HG03045 (cell line): ENCODE results near the gene HTRA1.

Source experiments
- ATAC-seq: cut with Tn5 transposase; IDR thresholded peaks from one replicate; pipeline ENCODE4 v1.9.1; 2021; ENCODE audit warnings: mild to moderate bottlenecking, moderate library complexity; ENCODE audit not compliant: unreplicated experiment

The HTRA1 gene

DNA sequence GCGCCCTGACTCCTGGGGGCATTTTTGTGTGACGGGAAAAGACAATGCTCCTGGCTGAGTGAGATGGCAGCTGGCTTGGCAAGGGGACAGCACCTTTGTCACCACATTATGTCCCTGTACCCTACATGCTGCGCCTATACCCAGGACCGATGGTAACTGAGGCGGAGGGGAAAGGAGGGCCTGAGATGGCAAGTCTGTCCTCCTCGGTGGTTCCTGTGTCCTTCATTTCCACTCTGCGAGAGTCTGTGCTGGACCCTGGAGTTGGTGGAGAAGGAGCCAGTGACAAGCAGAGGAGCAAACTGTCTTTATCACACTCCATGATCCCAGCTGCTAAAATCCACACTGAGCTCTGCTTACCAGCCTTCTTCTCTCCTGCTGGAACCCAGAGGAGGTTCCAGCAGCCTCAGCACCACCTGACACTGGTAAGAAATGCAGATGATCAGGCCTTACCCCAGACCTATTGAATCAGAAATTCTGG, 6.7 kb upstream of the HTRA1 start, which contains the start of gene ARMS2:
Gene ARMS2, plus strand, starts transcription at position 51 of the 478 bp plus-strand sequence. Its CDS starts 75 bp downstream, at position 126.
- ATAC-seq: no peak

DNA sequence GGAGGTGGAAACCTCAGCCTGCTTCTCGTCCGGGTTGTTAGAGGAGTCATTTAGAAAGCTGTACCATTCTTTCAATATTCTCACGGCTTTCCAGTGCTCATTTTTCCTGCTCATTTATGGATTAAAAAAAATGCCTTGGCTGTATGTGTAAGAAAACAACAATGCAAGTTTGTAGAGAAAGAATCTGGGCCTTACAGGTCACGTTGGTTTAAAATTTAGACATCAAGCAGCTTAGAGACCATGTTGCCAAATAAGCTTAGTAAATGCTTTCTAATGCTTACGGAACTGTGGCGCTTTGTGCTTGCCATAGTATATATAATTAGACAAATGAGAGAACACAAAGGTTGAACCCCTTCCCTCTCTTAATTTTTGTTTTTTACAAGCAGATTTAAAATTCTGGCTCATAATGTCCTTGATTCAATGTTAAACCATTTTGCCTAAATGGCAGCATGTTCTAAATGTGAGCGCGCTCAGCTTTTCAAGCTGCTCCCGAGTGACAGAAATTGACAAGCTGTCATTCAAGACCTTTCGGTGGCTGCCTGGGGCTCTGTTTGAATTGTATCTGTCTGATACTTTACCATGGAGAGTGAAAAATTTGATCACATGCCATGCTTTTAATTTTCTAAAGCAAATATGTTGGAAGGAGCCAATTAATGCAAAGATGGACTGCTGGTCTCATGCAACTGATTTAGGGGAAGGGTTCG, 5.8 kb upstream of the HTRA1 start:
- no peak for ATAC-seq

DNA sequence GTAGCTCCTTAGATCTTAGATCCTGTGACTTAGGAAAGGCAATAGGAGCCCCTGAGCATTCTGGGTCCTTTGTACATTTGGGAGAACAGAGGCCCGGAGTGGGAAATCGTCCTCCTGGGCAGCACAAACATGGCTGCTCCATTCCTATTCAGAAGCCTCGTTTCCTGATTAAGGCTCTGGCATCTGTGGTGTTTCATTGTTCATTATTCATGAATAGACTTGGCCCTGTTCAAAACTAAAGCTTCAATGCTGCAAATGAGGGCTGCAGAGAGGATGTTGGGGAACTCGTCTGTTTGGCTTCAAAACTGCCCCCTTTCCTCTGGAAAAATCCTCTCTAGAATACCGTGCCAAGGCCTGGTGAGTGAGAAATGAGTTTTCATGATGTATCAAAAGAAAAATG, 3.4 kb upstream of the HTRA1 start:
- ATAC-seq: no peak

DNA sequence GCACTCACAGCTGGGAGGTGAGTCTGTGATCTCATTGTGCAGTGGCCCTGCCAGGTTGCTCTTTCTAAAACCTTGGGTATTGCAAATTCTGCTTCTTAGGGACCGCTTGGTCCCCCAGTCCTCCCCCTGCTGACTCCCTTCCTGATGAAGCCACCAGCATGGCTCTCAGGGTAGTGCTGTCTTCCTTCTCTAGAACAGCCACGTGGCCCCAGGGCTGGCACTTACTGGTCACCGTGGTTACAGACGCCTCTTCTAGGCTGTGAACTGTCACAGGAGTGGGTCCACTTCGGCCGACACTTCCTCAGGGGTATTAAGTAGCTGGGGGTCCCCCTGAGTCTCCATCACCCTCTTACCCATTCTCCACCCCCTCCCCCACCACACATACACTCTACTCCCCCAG, 2.7 kb upstream of the HTRA1 start:
- ATAC-seq: no peak

DNA sequence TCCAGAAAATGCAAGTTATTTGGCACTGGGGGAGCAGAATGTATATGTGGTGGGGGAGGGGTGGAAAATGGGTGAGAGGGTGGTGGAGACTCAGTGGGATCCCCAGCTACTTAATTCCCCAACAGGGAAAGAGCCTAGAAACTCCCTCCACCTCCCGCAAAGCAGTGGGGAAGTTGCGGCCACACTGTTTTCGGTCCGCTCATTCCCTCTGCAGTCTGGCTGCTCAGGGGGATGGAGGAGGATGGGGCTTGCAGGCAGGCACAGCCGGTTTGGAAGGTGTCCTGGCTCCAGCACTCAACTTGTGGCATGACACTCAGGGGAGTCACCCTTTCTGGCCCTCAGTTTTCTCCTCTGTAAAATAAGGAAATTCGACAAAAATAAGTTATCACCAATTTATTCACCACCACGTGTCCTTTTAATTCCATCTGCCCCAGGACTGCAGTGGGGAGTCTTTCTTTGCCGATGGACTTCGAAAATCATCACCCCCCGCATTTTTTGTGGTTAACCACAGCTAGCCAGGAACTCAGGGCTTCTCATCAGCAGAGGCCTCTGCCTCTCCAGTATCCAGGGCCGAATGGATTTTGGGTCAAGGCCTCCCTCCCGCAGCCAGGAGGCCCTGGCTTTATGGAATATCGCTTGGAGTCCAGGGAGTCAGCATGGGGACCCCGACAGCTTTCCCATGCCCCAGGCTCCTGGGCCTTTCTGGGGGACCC, 1.6 kb upstream of the HTRA1 start:
- no peak for ATAC-seq

DNA sequence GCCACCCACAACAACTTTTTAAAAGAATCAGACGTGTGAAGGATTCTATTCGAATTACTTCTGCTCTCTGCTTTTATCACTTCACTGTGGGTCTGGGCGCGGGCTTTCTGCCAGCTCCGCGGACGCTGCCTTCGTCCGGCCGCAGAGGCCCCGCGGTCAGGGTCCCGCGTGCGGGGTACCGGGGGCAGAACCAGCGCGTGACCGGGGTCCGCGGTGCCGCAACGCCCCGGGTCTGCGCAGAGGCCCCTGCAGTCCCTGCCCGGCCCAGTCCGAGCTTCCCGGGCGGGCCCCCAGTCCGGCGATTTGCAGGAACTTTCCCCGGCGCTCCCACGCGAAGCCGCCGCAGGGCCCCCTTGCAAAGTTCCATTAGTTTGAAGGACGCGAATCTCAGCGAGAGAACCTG, 461 bp upstream of the HTRA1 start:
- no peak for ATAC-seq

DNA sequence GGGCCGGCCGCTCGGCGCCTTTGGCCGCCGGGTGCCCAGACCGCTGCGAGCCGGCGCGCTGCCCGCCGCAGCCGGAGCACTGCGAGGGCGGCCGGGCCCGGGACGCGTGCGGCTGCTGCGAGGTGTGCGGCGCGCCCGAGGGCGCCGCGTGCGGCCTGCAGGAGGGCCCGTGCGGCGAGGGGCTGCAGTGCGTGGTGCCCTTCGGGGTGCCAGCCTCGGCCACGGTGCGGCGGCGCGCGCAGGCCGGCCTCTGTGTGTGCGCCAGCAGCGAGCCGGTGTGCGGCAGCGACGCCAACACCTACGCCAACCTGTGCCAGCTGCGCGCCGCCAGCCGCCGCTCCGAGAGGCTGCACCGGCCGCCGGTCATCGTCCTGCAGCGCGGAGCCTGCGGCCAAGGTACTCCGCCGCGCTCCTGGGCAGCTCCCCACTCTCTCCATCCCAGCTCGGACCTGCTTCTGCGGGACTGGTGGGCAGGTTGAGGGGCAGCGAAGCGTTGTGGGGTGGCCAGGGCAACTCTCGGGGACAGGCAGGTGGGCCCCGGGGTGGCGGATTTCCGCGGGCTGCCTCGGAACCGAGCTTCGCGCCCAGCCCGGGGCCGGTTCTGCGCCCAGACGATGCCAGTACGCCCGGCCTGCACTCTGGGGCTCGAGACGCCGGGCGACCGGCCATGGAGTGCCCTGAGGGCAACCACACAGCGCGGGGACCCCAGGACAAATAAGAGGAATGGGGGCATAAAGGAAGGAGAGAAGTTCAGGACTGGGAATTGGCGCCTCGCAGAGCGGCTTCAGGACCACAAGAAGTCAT, 578 bp downstream of the HTRA1 start:
- ATAC-seq: no peak

DNA sequence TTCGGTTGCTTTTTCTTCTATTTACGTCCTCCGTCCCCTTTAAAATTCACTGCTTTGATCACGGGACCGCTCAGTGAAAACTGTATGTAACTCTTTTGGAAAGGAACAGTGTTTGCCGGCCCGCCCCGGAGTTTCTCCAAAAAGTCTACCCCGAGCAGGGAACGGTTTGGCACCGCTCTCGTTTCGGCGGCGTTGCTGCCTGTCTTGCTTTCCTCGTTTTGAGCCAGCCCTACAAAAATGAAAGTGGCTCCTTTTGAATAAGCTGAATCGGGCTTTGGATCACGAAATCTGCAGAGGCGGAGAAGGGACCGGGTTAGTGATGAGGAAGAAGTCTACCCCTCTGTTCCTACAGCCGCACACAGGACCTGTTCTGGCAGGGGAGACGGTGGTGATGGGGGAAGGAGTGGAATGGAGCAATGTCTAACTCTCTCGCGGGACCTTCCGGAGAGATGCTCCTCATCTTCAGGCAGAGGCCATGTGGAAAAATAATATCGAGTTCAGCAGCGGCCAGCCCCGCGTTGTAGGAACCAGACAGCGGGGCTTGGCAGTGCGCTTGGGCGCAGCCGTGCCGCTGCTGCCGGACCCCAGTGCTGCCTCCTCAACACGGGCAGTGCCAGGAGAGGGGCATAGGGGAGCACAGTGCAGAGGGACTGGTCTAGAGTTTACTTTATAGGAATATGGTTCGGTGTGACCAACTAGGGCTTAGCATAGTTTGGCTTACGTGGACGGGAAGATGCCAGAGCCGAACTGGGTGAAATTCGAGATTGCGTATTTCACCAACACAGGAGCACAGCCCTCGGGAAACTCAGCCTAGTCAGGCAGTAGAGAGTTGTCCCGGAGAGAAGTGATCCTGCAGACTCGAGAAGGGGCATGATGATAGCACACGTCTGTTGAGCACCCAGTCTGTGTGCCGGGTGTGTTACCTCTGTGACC, 1.4 kb downstream of the HTRA1 start:
- no peak for ATAC-seq

DNA sequence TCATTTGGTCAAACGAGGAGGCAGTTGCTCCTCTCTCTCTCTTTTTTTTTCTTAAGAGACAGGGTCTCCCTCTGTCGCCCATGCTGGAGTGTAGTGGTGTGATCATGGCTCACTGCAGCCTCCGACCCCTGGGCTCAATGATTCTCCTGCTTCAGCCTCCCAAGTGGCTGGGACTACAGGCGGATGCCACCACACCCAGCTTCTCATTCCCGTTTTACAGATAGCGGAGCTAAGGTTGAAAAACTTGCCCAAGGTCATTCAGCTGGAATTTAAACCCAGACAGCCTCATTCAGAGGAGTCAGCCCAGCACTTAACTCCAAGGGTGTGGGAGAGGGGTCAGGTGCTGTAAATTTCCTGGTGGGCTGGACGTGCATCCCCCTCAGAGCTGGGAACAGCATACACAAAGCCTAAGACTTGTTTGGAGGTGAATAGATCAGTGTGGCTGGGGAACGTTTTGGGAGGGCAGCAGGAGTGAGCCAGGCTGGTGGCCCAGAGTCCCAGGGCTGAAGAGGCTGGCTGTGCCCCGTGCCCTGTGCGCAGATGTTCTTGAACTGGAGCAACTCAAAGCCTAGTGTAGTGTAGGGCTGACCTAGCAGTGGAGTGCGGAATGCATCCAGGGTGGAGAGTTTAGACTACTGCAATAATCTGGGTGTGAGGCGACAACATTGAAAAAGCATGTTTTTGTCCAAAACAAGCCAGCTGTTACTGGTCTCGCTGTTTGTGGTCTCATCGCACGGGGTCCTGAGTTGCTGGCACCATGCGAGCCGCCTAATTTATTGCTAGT, 2.3 kb downstream of the HTRA1 start:
- no peak for ATAC-seq

DNA sequence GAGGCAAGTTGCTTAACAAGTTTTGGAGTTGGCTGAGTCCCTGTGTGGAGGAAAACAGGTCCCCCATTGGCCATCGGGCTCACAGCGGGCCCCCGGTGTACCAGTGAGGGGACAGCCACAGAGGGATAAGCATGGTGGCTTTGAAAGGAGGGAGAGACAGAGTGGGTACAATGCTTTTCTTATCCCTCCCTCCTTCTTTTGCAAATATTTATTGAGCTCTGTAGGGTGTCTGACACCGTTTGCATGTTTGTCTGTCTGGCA, 2.8 kb downstream of the HTRA1 start:
- no peak for ATAC-seq

DNA sequence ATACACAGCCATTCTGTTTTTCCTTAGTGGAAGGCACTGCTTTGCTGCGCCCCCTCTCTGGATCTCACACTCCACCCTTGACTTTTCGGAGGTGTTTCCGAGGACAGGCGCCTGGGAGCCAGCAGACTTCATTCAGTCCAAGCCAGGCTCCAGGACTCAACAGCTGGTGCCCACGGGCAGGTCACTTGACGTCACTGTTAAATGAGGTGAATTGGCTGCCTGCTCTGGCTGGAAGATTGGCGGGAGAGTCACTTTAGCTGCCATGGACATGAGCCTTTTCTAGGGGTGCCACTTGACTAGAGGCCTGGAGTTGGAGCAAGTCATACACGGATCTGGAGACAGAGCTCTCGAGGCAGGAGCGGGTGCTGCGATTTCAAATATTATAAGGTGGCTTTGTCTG, 3.2 kb downstream of the HTRA1 start:
- ATAC-seq: no peak

DNA sequence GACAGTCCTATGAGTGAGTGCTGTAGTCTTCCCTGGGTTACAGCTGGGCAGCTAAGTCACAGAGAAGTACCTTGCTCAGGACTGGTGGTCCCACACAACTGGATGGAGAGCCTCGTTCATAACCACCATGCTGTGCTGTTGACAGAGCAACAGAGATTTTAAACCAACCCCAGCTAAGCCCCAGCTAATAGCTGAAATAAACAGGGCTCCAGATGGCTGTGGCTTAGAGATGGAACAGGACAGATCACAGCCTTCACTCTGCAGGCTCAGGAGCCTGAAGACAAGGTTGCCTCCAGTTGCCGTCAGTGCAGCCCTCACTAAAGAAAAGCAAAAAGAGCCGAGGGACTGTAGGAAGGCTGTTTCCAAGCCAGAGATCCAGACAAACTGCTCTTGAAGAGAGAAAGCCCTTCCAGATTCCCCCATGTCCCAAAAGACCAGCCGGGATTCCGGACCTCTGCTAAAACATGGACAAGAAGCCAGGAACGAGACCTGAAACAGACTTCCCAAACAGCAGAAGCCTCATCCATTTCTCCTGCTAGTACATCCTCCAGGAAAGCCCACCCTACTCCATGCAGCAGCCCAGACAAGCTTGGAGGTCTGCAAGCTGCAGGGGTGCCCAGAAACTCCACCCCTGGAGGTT, 4.2 kb downstream of the HTRA1 start:
- ATAC-seq: no peak

DNA sequence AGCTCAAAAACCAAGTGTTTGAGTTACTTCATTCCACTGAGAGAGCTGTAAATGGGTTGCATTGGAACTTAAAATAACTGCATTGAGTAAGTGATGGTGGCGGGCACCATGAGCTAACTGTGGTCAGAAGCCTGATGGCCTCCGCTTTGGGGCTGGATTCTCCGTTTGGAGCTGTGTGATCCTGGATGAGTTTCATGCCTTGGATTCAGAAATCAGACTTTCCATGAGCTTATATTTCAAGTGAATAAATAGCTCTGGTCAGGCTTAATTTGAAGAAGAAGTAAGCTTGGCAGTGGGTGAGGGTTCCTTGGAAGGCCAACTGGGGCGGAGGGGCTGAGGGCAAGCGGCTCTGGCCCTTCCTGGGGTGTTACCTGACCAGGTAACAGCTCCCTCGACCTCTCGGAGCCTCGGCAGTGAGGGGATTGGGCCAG, 5.6 kb downstream of the HTRA1 start:
- no peak for ATAC-seq

DNA sequence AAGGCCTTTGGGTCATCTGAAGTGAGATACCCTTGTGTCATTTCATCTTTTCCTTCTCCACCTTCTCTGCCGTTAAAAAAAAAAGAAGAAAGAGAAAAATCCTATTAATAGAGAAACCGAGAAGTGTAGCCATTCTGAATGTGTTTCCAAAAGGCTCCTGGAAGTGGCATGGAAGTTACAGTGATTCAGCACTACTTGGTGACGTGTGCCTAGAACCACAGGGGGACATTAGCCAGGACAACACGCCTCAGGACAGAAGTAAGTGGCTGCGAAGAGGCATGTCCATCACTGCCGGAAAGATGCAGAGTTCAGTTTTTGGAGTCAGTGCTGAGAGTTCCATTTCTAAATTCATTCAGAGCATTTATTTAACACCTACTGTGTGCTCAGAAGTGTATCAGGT, 6.3 kb downstream of the HTRA1 start:
- no peak for ATAC-seq

DNA sequence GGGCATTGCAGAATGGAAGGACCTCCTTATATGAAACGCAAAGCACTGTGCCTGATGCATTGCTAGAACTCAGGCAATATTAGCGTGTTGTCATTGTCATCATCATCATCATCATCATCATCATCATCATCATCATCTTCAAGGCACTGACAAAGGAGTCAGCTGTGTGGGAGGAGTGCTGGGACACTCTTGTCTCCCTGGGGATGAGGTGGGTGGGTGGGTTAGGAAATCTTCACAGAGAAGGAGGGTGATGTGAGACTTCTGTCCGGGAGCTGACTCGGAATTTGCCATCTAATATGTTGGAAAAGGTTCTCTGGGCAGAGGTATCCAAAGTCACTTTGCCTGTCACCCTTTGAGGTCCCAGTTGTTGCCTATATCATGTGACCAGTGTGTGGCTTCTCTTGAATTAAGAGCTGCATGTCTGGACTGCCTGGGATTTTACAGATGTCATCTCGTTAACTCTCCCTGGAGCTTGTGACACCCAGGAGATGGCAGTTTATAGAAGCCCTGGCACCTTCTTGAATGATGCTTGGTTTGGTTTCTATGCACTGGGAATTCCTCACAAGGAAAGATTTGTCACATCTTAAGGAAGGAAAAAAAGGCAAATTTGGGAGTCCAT, 7.1 kb downstream of the HTRA1 start:
- ATAC-seq: no peak

DNA sequence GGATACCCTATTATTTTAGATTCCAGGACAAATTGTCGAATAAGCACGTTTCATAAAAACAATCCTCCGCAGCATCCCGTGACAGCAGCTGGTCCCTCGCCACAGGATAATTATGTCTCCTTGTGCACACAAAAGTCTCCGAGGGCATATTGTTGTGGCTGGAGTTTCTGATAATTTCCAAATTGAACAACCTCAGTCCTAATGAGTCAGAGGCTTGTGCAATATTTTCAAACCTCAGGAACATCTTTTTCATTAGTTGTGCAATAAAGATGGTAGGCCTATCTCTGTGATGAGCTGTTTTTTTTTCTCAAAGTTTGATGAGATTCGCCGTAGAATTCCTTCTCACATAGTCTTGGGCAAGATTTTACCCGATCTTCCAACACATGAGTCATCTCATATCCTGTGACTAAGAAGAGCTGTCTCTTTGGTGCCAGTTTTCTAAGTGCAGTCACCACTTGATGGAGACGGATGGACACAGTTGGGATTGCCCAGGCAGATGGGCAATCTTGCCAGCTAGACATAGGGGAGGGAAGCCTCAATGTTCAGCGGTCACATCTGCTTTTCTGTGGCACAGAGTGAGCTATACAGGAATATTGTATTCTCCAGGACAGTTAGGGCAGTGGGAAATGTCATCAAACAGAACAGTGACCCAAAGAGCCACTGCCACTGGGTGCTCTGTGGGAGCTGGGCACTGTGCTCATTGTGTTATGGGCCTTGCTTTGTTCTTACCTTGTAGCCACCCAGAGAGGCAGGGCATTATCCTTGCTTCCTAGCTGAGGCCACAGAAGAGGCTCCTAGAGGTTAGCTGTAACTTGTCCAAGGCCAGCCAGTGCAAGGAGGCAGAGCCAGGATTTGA, 7.8 kb downstream of the HTRA1 start:
- no peak for ATAC-seq

DNA sequence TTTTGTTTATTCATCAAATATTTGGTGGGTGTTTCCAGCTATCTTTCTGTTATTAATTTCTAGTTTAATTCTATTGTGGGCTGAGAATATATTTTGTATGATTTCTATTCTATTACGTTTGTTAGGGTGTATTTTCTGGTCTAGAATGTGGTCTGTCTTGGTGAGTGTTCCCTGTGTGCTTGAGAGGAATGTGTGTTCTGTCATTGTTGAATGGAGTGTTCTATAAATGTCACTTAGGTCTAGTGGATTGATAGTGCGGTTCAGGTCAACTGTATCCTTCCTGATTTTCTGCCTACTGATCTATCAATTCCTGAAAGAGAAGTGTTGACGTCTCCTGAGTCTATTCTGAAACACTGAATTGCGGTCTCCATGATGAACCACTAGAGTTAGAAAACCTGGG, 8.5 kb downstream of the HTRA1 start:
- no peak for ATAC-seq

DNA sequence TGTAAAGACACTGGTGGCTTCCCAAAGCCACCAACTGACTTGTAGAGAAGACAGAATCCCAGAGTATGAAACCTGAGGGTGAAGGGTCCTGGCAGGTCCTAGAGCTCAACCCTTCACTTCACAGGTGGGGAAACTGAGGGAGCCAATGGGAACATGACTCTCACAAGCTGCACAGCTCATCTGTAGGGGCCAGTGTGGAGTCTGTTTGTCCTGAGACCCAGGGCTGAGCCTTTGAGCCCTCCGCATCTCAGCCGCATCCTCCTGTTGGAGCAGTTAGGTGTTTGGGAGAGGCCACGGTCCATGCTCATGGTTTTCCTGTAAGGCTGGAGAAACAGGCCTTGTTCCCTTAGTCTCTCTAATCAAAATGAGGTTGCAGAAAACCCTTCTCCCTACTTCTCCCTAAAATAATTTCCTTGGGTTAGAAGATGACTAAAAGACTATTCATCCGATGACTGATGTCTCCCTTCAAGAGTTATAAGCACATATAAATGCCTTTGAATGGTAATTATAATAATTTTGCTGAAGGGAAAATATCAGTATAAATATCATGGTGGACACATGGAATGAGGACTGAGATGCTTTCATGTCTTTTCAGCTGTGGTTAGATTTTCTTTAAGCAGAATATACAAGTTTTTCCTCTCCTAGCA, 10.3 kb downstream of the HTRA1 start:
- no peak for ATAC-seq
